HEK293T (cell line): ENCODE measurements around the gene CADM2.

Experiments
- BHLHE40 ChIP-seq: fragments of 450-650 bp; IDR thresholded peaks from 2 replicates; pipeline ENCODE4 v1.6.1; 2016; ENCODE audit warnings: mild to moderate bottlenecking, moderate library complexity, borderline replicate concordance
- CTBP1 ChIP-seq: fragments of 450-650 bp; IDR thresholded peaks from 2 replicates; pipeline ENCODE4 v1.6.1; 2016; ENCODE audit warnings: borderline replicate concordance
- ELF4 ChIP-seq: fragments of 450-650 bp; IDR thresholded peaks from 2 replicates; pipeline ENCODE4 v1.6.1; 2017; ENCODE audit warnings: antibody characterized with exemption
- FOXK2 ChIP-seq: fragments of 450-650 bp; IDR thresholded peaks from 2 replicates; pipeline ENCODE4 v1.6.1; 2016; ENCODE audit warnings: mild to moderate bottlenecking
- PKNOX1 ChIP-seq: fragments of 450-650 bp; IDR thresholded peaks from 2 replicates; pipeline ENCODE4 v1.6.1; 2016
- SP1 ChIP-seq: fragments of 450-650 bp; IDR thresholded peaks from 2 replicates; pipeline ENCODE4 v1.6.1; 2017

GRCh38 chr3:85142626-85143025, 183.8 kb downstream of the CADM2 start:
- TF ChIP-seq SP1 (no peak), BHLHE40 (no peak), PKNOX1 (no peak), ELF4 (no peak), FOXK2 (no peak), CTBP1 (no peak)
